Erythroblast (primary cell): Measurements from ENCODE around the gene NEDD8.

Experiments
- GATA1 ChIP-seq: IDR thresholded peaks from 2 replicates; pipeline ENCODE4 v1.6.1; 2011; ENCODE audit warnings: low read depth, mild to moderate bottlenecking, control low read depth, low read length, moderate library complexity
- POLR2A ChIP-seq: IDR thresholded peaks from 2 replicates; pipeline ENCODE4 v1.6.1; 2011; ENCODE audit warnings: mild to moderate bottlenecking, low read length

DNA sequence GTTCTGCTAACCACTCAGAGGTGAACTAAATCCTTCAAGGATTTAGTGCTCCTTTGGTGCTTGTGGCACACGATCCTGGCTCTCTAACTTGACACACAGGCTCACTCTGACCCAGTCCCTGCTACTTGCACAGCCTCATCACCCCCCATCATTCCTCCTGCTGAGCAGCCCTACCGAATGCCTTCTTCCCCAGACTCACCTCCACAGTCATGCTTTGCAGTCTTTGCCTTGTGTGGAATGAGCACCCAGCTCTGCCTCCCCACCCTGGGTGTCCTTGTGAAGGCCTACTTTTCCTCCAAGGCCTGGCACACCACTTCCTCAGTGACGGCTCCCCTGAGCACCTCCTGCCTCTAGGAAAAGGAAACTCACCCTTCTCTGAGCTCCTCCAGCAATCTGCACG, 18.2 kb upstream of the NEDD8 start:
- TF ChIP-seq POLR2A (no peak), GATA1 (no peak)
